ENCODE results near the gene HOMER1. TPM values are rescaled to one million over a fixed set of nuclear protein-coding genes. Genes with fewer than 3 reads are reported as not detected.

Gene HOMER1
- total and polyA plus RNA-seq, 8 donors, result 4.2 to 14.0 (median 10.6) TPM

GRCh38 chr5:79474367-79475151 is 39.4 kb downstream of the HOMER1 start:
- Histone ChIP-seq H3K4me1 (no peaks in the 10 kb centered on the region), H3K9me3 (no peaks in the 10 kb centered on the region), H3K4me3 (no peak overlapping the region), H3K27me3 (no peaks in the 10 kb centered on the region), H3K27ac (no peak overlapping the region), H3K36me3 (no peaks in the 10 kb centered on the region)
- TF ChIP-seq CTCF (IDR thresholded peaks at IDR 0.05), result no peak
- intact Hi-C loops (cut with DNase I), result no loop called here
- no peak for DNase-seq
- no peak for ATAC-seq

DNA sequence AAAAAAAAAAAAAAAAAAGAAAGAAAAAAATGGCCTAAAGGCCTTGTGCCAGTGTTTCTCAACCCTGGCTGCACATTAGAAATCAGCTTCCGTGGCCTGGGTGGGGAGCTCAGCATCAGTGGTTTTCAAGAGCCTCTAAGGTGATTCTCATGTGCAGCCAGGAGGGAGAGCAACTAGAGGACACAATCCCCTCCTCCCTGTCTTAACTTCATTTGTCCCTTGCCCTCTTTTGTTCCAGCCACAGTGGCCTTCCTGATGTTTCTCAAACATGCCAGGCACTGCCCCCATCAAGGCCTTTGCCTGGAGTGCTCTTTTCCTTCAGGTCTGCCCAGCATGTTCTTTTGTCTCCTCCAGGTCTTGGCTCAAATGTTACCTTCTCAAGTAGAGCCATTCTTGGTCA is 42.4 kb downstream of the HOMER1 start:
- no peaks in the 10 kb centered on the region for H3K9me3 ChIP-seq
- H3K27ac ChIP-seq, result no peak overlapping the region
- no peaks in the 10 kb centered on the region for H3K36me3 ChIP-seq
- intact Hi-C loops (cut with DNase I), result no loop called here
- ATAC-seq, result peak; percentile 17
- H3K4me1 ChIP-seq, result no peaks in the 10 kb centered on the region
- DNase-seq, result no peak
- no peak overlapping the region for H3K4me3 ChIP-seq
- TF ChIP-seq CTCF (IDR thresholded peaks at IDR 0.05), result no peak
- H3K27me3 ChIP-seq, result no peaks in the 10 kb centered on the region

DNA sequence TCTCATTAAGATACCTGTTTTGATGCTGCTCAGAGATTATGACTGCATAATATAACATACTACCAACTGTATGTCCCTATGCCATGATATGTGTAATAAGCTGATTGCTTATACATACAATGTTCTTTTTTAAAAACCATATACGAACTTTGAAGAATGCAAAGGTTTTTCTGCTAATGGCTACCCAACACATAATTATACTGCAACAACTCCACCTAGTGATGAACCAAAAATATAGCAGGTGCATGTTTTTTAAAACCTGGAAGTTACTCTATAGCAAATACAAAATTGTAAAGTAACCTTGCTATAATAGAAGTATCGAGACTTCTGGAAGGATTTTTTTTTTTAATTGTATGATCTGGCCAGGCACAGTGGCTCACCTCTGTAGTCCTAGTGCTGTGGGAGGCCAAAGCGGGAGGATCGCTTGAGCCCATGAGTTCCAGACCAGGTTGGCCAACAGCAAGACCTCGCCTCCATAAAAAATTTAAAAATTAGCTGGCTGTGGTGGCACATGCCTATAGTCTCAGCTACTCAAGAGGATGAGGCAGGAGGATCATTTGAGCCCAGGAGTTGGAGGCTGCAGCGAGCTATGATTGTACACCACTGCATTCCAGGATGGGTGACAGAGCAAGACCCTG is 49.1 kb downstream of the HOMER1 start:
- peak; percentile 20 to 49 for TF ChIP-seq CTCF (IDR thresholded peaks at IDR 0.05)

GRCh38 chr5:79464278-79464677 is 49.7 kb downstream of the HOMER1 start:
- Histone ChIP-seq H3K4me3 (no peak overlapping the region), H3K4me1 (no peaks in the 10 kb centered on the region), H3K27ac (no peak overlapping the region), H3K36me3 (no peaks in the 10 kb centered on the region), H3K9me3 (no peaks in the 10 kb centered on the region), H3K27me3 (no peaks in the 10 kb centered on the region)
- DNase-seq, result no peak
- ATAC-seq, result no peak
- intact Hi-C loops (cut with DNase I), result loop anchor here in 1 of 2 donors (10.0 kb wide), 1 partner anchor 329 kb away; no protein-coding TSS in a partner anchor
- TF ChIP-seq CTCF (IDR thresholded peaks at IDR 0.05), result no peak

More for the DNA sequence above, 49.1 kb downstream of the HOMER1 start:
- Histone ChIP-seq H3K36me3 (no peaks in the 10 kb centered on the region), H3K4me3 (no peak overlapping the region), H3K9me3 (no peaks in the 10 kb centered on the region), H3K27me3 (no peaks in the 10 kb centered on the region), H3K27ac (no peak overlapping the region), H3K4me1 (no peaks in the 10 kb centered on the region)
- ATAC-seq (peak; percentile 83), DNase-seq (peak in 1 of 4 donors; percentile 15)
- intact Hi-C loops (cut with DNase I), result loop anchor here in 1 of 2 donors (10.0 kb wide), 1 partner anchor 330 kb away; no protein-coding TSS in a partner anchor

- Histone ChIP-seq H3K4me1 (no peaks in the 10 kb centered on the region), H3K27me3 (no peaks in the 10 kb centered on the region), H3K27ac (no peak overlapping the region), H3K9me3 (no peaks in the 10 kb centered on the region), H3K36me3 (no peaks in the 10 kb centered on the region), H3K4me3 (no peak overlapping the region)
- DNase-seq (no peak), ATAC-seq (no peak)
- intact Hi-C loops (cut with DNase I), result loop anchor here in 1 of 2 donors (10.0 kb wide), 2 partner anchors 325 to 435 kb away; no protein-coding TSS in a partner anchor
- TF ChIP-seq CTCF (IDR thresholded peaks at IDR 0.05), result no peak
These were observed 54.3 kb downstream of the HOMER1 start for GRCh38 chr5:79459626-79460025.
